SK-N-SH (cell line): ENCODE data around the gene CLEC11A. TPM values are rescaled to one million over a fixed set of nuclear protein-coding genes. Genes with fewer than 3 reads are reported as not detected.

ENCODE experiments used
- CTCF ChIA-PET: fragments of 300-600, 350-600 bp; formaldehyde crosslinking; extraction: SDS; loops from one replicate; lab custom pipeline; 2021; lab: Yijun Ruan, JAX
- POLR2A ChIA-PET: fragments of 350-600 bp; sonication (Branson Sonifier 250); formaldehyde crosslinking; extraction: SDS; loops from one replicate; lab custom pipeline; 2020; ENCODE audit warnings: antibody characterized with exemption, inconsistent platforms; lab: Yijun Ruan, JAX
- DNase-seq: peaks from one replicate; pipeline ENCODE4 v3.0.0; 2012
- H2AFZ ChIP-seq: fragments of 200-600 bp; sonication (generic); 2 replicates; pipeline ENCODE4 v1.8.1; 2016; ENCODE audit warnings: antibody characterized with exemption, mild to moderate bottlenecking, low read depth
- H3F3A ChIP-seq: fragments of 200-600 bp; sonication (generic); replicated peaks from 2 replicates; pipeline ENCODE3; 2016; ENCODE audit warnings: antibody characterized with exemption, mild to moderate bottlenecking; ENCODE audit not compliant: insufficient read depth
- H3K27ac ChIP-seq, 2 experiments: fragments of 200-500 bp in 1 of 2; fragments of 200-600 bp in 1 of 2; sonication (Bioruptor generic) in 1 of 2; sonication (generic), shearing (Covaris generic) in 1 of 2; 2 replicates each; pipeline versions ENCODE4 v1.5.1 to v1.6.1; 2014 to 2016; ENCODE audit warnings: low read depth in 2 of 2, inconsistent platforms in 1 of 2, low read length in 1 of 2, mild to moderate bottlenecking in 1 of 2, mixed read lengths in 1 of 2
- H3K27me3 ChIP-seq: fragments of 200-600 bp; sonication (generic), shearing (Covaris generic); 2 replicates; pipeline ENCODE4 v1.6.1; 2016; ENCODE audit warnings: mixed run types; ENCODE audit not compliant: insufficient read depth
- H3K36me3 ChIP-seq, 2 experiments: fragments of 200-500 bp in 1 of 2; fragments of 200-600 bp in 1 of 2; sonication (Bioruptor generic) in 1 of 2; sonication (generic) in 1 of 2; replicated peaks in 1 of 2; 2 replicates each; pipeline versions ENCODE3 to v1.5.1; 2014 to 2016; ENCODE audit warnings: low read length in 1 of 2, mild to moderate bottlenecking in 1 of 2; ENCODE audit not compliant: insufficient read depth in 2 of 2, control insufficient read depth in 1 of 2
- H3K4me1 ChIP-seq, 2 experiments: fragments of 200-500 bp in 1 of 2; fragments of 200-600 bp in 1 of 2; sonication (Bioruptor generic) in 1 of 2; sonication (generic), shearing (Covaris generic) in 1 of 2; 2 replicates each; pipeline versions ENCODE4 v1.5.1 to v1.6.1; 2014 to 2016; ENCODE audit warnings: low read depth in 1 of 2, low read length in 1 of 2, mixed run types in 1 of 2; ENCODE audit not compliant: insufficient read depth in 2 of 2, control insufficient read depth in 1 of 2
- H3K4me2 ChIP-seq: fragments of 200-600 bp; sonication (generic), shearing (Covaris generic); 2 replicates; pipeline ENCODE4 v1.6.1; 2017; ENCODE audit warnings: mixed run types
- H3K4me3 ChIP-seq, 2 experiments: fragments of 200-500 bp in 1 of 2; fragments of 200-600 bp in 1 of 2; sonication (Bioruptor generic) in 1 of 2; sonication (generic), shearing (Covaris generic) in 1 of 2; 2 replicates each; pipeline versions ENCODE4 v1.5.1 to v1.8.1; 2014 to 2016; ENCODE audit warnings: low read depth in 2 of 2, inconsistent platforms in 1 of 2, low read length in 1 of 2, mild to moderate bottlenecking in 1 of 2, mixed read lengths in 1 of 2, moderate library complexity in 1 of 2
- H3K79me2 ChIP-seq: fragments of 200-600 bp; sonication (generic); 2 replicates; pipeline ENCODE4 v1.8.1; 2017; ENCODE audit warnings: mild to moderate bottlenecking; ENCODE audit not compliant: insufficient read depth
- H3K9ac ChIP-seq: fragments of 200-600 bp; sonication (generic); 2 replicates; pipeline ENCODE4 v1.6.1; 2017; ENCODE audit warnings: mixed run types
- H3K9me2 ChIP-seq: fragments of 200-600 bp; sonication (generic); 2 replicates; pipeline ENCODE4 v1.6.1; 2017; ENCODE audit warnings: mixed run types
- H3K9me3 ChIP-seq: fragments of 200-600 bp; sonication (generic); 2 replicates; pipeline ENCODE4 v1.6.1; 2017; ENCODE audit warnings: mixed run types, mild to moderate bottlenecking, moderate library complexity
- H4K20me1 ChIP-seq: fragments of 200-600 bp; sonication (generic); 2 replicates; pipeline ENCODE4 v1.6.1; 2017; ENCODE audit warnings: mild to moderate bottlenecking, mixed run types; ENCODE audit not compliant: insufficient read depth
- CHD2 ChIP-seq: fragments of 150-350 bp; IDR thresholded peaks from 2 replicates; pipeline ENCODE4 v1.6.1; 2018; ENCODE audit warnings: low read length; ENCODE audit not compliant: partially characterized antibody
- CTCF ChIP-seq: fragments of 200-600 bp; sonication (generic); IDR thresholded peaks from 2 replicates; pipeline ENCODE4 v1.6.1; 2017; ENCODE audit warnings: antibody characterized with exemption, mild to moderate bottlenecking, moderate library complexity
- EP300 ChIP-seq, 2 experiments: IDR thresholded peaks; 2 replicates each; pipeline versions ENCODE4 v1.4.0 to v1.6.1; 2012; ENCODE audit warnings: borderline replicate concordance in 1 of 2, low read depth in 1 of 2, low read length in 1 of 2
- FOSL2 ChIP-seq: IDR thresholded peaks from 2 replicates; pipeline ENCODE4 v1.4.0; 2012; ENCODE audit warnings: low read depth, mild to moderate bottlenecking, moderate library complexity, borderline replicate concordance
- FOXJ3 ChIP-seq: sonication (generic); formaldehyde crosslinking; IDR thresholded peaks from 2 replicates; pipeline ENCODE4 v1.5.1; 2020; ENCODE audit warnings: mild to moderate bottlenecking, missing genetic modification reagents
- MEF2A ChIP-seq: IDR thresholded peaks from 2 replicates; pipeline ENCODE4 v1.4.0; 2012; ENCODE audit warnings: low read depth, borderline replicate concordance
- MXI1 ChIP-seq: IDR thresholded peaks from 2 replicates; pipeline ENCODE4 v1.6.1; 2012; ENCODE audit warnings: mild to moderate bottlenecking, low read depth, low read length, improper control_type of control experiment
- RFX5 ChIP-seq: IDR thresholded peaks from 2 replicates; pipeline ENCODE4 v1.6.1; 2012; ENCODE audit warnings: mild to moderate bottlenecking, improper control_type of control experiment, low read length
- RXRA ChIP-seq: IDR thresholded peaks from 2 replicates; pipeline ENCODE4 v1.4.0; 2012; ENCODE audit warnings: low read depth, mild to moderate bottlenecking, borderline replicate concordance
- TEAD4 ChIP-seq: IDR thresholded peaks from 2 replicates; pipeline ENCODE4 v1.4.0; 2012; ENCODE audit warnings: mild to moderate bottlenecking, borderline replicate concordance; ENCODE audit not compliant: insufficient read depth
- WGBS: methylation state at CpG from one replicate; pipeline ENCODE4 v1.1.6; 2017; ENCODE audit warnings: low lambda C conversion rate; 5-methylcytosine and 5-hydroxymethylcytosine counted together
- polyA plus RNA-seq, 3 experiments: library from polyadenylated mRNA; depleted of rRNA; stranded (reverse); fragments of >200 nt; gene quantifications; 2 replicates each; pipeline ENCODE4 v1.2.3, GENCODE V29; 2012

Gene CLEC11A
- polyA plus RNA-seq, 1 of the 3 experiments (the other 2 are of a cell fraction), result 4.4 TPM

DNA sequence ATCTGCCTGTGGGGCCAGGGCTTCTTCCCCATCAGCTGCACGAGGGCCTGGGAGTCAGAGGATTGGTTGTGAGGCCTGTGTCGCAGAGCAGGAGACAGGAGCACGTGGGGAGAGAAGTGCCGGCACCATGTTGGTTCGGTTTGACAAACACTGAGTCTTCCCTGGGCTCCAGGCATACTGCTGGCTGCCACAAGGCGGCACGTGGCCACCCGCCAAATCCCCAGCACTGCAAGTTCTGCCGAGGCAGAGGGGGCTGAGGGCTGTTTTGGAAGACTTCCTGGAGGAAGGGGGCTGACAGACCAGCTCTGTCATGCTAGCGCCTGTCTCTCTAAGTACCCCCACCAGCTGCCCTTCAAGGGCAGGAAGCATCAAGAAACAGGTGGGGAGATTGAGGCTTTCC, 13.1 kb upstream of the CLEC11A start:
- ChIA-PET POLR2A (interaction anchor here (0.7 kb wide), 1 partner anchor 14 kb away, joined by 3 read pairs; no protein-coding TSS in a partner anchor), CTCF (interaction anchor here (0.9 to 2.7 kb wide), 5 partner anchors 9 to 182 kb away, joined by 3 to 9 read pairs (median 3); no protein-coding TSS in a partner anchor)
- H3K9ac ChIP-seq, result no peak overlapping the region
- H3K4me1 ChIP-seq, result no peaks in the 10 kb centered on the region
- H3K4me3 ChIP-seq, result no peak overlapping the region
- no peak overlapping the region for H2AFZ ChIP-seq
- no peaks in the 10 kb centered on the region for H4K20me1 ChIP-seq
- no peak overlapping the region for H3K4me2 ChIP-seq
- TF ChIP-seq EP300 (IDR thresholded peaks at IDR 0.05; ENCODE audit: borderline replicate concordance in 1 of 2, low read depth in 1 of 2, low read length in 1 of 2), result no peak
- peak; percentile 25; the same call in 1 of the 2 replicates for TF ChIP-seq CTCF
- H3K27ac ChIP-seq, result no peak overlapping the region
- no peaks in the 10 kb centered on the region for H3K79me2 ChIP-seq
- no peaks in the 10 kb centered on the region for H3K36me3 ChIP-seq
- WGBS, result 73% methylated on average over 5 of the region's 10 CpGs
- no peaks in the 10 kb centered on the region for H3F3A ChIP-seq
- DNase-seq, result no peak
- H3K9me3 ChIP-seq, result no peaks in the 10 kb centered on the region
- no peaks in the 10 kb centered on the region for H3K27me3 ChIP-seq
- H3K9me2 ChIP-seq, result no peaks in the 10 kb centered on the region

DNA sequence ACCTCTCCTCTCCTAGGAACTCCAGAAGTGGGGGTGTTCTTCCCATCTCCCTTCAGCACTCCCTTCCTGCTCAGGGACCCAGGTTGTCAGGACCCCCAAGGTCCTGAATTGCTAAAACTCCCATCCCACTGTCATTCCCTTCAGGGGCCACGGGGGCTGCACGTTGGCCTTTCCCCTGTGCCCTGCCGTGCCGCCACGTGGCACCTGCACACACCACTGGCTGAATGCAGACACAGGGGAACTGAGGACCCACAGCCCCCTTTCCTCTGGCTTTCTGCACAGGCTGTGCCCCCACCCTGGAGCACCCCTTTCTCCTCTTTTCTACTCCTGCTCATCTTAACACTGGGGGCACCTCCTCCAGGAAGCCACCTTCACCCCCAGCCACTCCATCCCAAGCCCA, 12.6 kb upstream of the CLEC11A start:
- no peak overlapping the region for H2AFZ ChIP-seq
- H3K4me3 ChIP-seq, result no peak overlapping the region
- no peak for TF ChIP-seq RFX5
- TF ChIP-seq MXI1, result no peak
- no peak for TF ChIP-seq FOSL2
- no peak for TF ChIP-seq TEAD4
- no peak for TF ChIP-seq CTCF
- no peak for TF ChIP-seq CHD2
- no peak for TF ChIP-seq RXRA
- TF ChIP-seq MEF2A, result no peak
- TF ChIP-seq FOXJ3 (CRISPR knock-in tag), result no peak
- H3K9ac ChIP-seq, result no peak overlapping the region
- no peaks in the 10 kb centered on the region for H4K20me1 ChIP-seq
- DNase-seq, result no peak
- H3F3A ChIP-seq, result no peaks in the 10 kb centered on the region
- H3K9me3 ChIP-seq, result no peaks in the 10 kb centered on the region
- H3K4me2 ChIP-seq, result no peak overlapping the region
- no peaks in the 10 kb centered on the region for H3K9me2 ChIP-seq
- H3K36me3 ChIP-seq, result no peaks in the 10 kb centered on the region
- no peaks in the 10 kb centered on the region for H3K79me2 ChIP-seq
- CTCF ChIA-PET, result interaction anchor here (0.9 to 2.7 kb wide), 4 partner anchors 9 to 181 kb away, joined by 3 to 9 read pairs (median 4); no protein-coding TSS in a partner anchor
- no peak overlapping the region for H3K27ac ChIP-seq
- H3K27me3 ChIP-seq, result no peaks in the 10 kb centered on the region
- POLR2A ChIA-PET, result interaction anchor here (0.7 kb wide), 1 partner anchor 14 kb away, joined by 3 read pairs; no protein-coding TSS in a partner anchor
- 64% methylated on average over 5 of the region's 5 CpGs for WGBS
- no peaks in the 10 kb centered on the region for H3K4me1 ChIP-seq
